GM12873 (cell line): ENCODE results near the gene CKM.

Experiments used
- TF ChIP-seq, protein P1 (sequence below): IDR thresholded peaks from 2 replicates; pipeline ENCODE4 v1.5.1; 2012; ENCODE audit warnings: low read depth, mild to moderate bottlenecking, moderate library complexity, low read length, control low read depth; ENCODE audit not compliant: insufficient read depth; ENCODE audit errors: missing control alignments

The CKM gene

GRCh38 chr19:45327404-45328143 is 4.9 kb upstream of the CKM start:
- TF ChIP-seq, protein P1, sequence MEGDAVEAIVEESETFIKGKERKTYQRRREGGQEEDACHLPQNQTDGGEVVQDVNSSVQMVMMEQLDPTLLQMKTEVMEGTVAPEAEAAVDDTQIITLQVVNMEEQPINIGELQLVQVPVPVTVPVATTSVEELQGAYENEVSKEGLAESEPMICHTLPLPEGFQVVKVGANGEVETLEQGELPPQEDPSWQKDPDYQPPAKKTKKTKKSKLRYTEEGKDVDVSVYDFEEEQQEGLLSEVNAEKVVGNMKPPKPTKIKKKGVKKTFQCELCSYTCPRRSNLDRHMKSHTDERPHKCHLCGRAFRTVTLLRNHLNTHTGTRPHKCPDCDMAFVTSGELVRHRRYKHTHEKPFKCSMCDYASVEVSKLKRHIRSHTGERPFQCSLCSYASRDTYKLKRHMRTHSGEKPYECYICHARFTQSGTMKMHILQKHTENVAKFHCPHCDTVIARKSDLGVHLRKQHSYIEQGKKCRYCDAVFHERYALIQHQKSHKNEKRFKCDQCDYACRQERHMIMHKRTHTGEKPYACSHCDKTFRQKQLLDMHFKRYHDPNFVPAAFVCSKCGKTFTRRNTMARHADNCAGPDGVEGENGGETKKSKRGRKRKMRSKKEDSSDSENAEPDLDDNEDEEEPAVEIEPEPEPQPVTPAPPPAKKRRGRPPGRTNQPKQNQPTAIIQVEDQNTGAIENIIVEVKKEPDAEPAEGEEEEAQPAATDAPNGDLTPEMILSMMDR, result no peak

GRCh38 chr19:45324349-45324907 is 1.8 kb upstream of the CKM start:
- TF ChIP-seq, protein P1, result no peak

DNA sequence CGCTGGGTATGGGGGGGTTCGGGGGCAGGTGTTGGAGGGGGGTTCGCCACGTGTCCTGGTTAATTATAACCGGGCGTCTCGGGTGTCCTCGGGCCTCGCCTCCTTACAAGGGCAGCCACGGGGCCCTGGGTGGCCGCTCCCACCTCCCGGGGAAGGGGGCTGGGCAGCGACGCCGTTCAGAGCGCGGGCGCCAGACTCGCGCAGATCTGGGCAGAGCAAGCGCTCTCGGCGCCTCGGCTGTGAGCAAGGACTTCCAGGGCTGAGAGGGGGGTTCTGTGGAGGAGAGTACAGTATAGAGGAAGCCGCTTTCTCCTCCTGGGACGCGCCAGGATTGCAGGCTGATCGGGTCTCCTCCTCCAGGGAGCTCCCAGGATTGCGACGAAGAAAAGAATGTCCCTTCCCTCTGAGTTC is 1.0 kb upstream of the CKM start:
- TF ChIP-seq, protein P1, result no peak

DNA sequence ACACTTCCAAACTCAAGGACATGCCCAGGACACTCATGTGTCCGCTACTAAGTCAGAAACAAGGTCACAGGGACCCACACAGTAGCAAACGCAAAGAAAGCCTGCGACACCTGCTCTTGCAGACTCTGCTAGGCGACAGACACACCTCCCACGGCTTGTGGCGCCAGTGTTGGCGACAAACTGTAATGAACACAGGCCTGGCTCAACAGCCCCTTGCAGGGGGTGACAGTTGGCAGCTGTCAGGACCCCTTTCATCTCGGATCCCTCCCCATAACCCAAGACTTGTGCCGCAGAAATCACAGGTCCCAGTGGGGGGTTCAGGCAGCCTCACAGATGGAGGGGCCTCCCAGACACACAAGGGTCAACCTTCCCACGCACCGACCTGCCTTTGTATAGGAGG is 364 bp downstream of the CKM start:
- TF ChIP-seq, protein P1, result no peak

- TF ChIP-seq, protein P1, result no peak
Observed at GRCh38 chr19:45321848-45322247, 827 bp downstream of the CKM start.

DNA sequence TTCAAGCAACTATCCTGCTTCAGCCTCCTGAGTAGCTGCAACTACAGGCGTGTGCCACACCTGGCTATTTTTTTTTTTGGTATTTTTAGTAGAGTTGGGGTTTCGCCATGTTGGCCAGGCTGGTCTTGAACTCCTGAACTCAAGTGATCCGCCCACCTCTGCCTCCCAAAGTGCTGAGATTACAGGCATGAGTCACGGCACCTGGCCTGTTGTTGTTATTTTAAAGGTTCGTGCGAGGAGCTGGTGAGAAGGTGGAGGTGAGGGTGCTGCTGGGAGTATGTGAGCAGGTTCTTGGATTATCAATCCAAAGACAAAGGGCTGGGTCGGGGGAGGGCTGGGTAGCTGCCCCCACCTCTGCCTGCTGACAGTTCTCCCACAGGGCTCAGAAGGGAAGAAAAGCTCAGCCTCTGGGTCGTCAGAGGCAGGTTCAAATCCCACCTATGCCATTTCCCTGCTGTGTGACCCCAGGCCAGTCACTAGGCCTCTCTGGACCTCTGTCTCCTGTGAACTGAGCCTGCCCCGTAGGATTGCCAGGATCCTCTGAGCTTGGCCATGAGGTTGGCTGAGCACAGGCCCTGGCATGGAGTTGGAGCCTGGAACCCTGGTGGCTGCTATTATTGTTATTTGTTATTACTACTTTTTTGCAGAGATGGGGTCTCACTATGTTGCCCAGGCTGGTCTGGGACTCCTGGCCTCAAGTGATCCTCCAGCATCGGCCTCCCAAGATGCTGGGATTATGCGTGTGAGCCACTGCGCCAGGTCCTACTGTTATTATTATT is 1.5 kb downstream of the CKM start:
- TF ChIP-seq, protein P1, result no peak

- TF ChIP-seq, protein P1, result no peak
Observed at GRCh38 chr19:45315304-45315703, 7.4 kb downstream of the CKM start.
